Coronary artery (tissue), 2 donors: ENCODE data around the gene ARPP19.
"Not testable (repeated sequence)": the region's sequence is repeated elsewhere in the genome, so short reads cannot be mapped to it uniquely, and the experiment has no call there.

Experiments used
- DNase-seq: peaks from one replicate; pipeline ENCODE4 v3.0.0-alpha.2; 2017; ENCODE audit warnings: low spot score
- H3K27ac ChIP-seq, 2 donors: fragments of 200-600 bp; sonication (generic); one replicate each; pipeline ENCODE4 v1.5.1; 2016 to 2019
- H3K4me3 ChIP-seq: fragments of 200-600 bp; sonication (generic); 2 replicates; pipeline ENCODE4 v1.5.1; 2016; ENCODE audit warnings: mild to moderate bottlenecking, moderate library complexity
- TF ChIP-seq, protein P1 (sequence below): fragments of 200-600 bp; sonication (generic); IDR thresholded peaks from one replicate; pipeline ENCODE4 v1.5.1; 2019; ENCODE audit warnings: antibody characterized with exemption

ARPP19 gene

DNA sequence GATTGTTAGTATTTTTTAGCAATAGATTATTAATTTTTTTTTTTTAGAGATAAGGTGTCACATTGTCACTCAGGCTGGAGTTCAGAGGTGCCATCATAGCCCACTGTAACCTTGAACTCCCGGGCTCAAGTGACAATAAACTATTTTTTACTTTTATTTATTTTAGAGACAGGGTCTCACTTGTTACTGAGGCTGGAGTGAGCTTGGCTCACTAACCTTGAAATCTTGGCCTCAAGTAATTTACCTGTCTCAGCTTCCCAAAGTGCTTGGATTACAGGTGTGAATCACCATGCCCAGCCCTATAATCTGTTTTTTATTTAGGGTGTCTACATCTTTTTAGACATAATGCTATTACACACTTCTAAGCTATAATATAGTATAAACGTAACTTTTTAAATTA, 7.9 kb upstream of the ARPP19 start:
- TF ChIP-seq, protein P1, sequence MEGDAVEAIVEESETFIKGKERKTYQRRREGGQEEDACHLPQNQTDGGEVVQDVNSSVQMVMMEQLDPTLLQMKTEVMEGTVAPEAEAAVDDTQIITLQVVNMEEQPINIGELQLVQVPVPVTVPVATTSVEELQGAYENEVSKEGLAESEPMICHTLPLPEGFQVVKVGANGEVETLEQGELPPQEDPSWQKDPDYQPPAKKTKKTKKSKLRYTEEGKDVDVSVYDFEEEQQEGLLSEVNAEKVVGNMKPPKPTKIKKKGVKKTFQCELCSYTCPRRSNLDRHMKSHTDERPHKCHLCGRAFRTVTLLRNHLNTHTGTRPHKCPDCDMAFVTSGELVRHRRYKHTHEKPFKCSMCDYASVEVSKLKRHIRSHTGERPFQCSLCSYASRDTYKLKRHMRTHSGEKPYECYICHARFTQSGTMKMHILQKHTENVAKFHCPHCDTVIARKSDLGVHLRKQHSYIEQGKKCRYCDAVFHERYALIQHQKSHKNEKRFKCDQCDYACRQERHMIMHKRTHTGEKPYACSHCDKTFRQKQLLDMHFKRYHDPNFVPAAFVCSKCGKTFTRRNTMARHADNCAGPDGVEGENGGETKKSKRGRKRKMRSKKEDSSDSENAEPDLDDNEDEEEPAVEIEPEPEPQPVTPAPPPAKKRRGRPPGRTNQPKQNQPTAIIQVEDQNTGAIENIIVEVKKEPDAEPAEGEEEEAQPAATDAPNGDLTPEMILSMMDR, result no peak
- Histone ChIP-seq H3K4me3 (no peak overlapping the region), H3K27ac (no peak overlapping the region)
- no peak for DNase-seq

DNA sequence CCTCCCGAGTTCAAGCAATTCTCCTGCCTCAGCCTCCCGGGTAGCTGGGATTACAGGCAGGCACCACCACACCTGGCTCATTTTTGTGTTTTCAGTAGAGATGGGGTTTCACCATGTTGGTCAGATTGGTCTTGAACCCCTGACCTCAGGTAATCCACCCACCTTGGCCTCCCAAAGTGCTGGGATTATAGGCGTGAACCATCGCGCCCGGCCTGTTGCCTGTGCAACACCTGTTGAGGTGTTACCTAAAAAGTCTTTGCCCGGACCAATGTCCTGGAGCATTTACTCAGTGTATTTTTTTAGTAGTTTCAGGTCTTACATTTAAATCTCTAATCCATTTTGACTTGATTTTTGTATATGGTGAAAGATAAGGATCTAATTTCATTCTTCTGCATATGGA, 6.7 kb upstream of the ARPP19 start:
- not testable (repeated sequence) for DNase-seq, H3K4me3 ChIP-seq, H3K27ac ChIP-seq

DNA sequence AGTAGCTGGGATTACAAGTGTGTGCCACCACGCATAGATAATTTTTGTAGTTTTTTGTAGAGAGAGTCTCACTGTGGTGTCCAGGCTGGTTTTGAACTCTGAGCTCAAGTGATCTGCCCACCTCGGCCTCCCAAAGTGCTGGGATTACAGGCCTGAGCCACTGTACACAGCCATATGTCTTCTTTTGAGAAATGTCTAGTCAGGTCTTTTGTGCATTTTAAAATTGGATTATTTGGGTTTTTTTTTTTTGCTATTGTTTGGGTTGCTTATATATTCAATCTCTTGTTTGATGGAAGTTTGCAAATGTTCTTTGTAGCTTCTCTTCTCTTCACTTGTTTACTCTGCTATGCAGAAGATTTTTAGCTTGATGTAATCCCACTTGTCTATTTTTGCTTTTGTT, 6.2 kb upstream of the ARPP19 start:
- TF ChIP-seq, protein P1, result no peak

DNA sequence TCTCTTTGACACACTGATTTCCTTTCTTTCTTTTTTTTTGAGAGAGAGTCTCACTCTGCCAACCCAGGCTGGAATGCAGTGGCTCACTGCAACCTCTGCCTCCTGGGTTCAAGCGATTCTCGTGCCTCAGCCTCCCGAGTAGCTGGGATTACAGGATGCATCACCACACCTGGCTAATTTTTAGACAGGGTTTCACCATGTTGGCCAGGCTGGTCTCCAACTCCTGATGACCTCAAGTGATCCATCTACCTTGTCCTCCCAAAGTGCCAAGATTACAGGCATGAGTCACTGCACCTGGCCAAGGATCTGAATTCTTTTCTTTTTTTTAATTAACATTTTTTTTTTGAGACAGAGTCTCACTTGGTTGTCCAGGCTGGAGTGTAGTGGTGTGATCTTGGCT, 5.8 kb upstream of the ARPP19 start:
- H3K27ac ChIP-seq, DNase-seq, H3K4me3 ChIP-seq: not testable (repeated sequence)

More for the DNA sequence above, 6.2 kb upstream of the ARPP19 start:
- Histone ChIP-seq H3K27ac (no peak overlapping the region), H3K4me3 (no peak overlapping the region)
- DNase-seq, result no peak

DNA sequence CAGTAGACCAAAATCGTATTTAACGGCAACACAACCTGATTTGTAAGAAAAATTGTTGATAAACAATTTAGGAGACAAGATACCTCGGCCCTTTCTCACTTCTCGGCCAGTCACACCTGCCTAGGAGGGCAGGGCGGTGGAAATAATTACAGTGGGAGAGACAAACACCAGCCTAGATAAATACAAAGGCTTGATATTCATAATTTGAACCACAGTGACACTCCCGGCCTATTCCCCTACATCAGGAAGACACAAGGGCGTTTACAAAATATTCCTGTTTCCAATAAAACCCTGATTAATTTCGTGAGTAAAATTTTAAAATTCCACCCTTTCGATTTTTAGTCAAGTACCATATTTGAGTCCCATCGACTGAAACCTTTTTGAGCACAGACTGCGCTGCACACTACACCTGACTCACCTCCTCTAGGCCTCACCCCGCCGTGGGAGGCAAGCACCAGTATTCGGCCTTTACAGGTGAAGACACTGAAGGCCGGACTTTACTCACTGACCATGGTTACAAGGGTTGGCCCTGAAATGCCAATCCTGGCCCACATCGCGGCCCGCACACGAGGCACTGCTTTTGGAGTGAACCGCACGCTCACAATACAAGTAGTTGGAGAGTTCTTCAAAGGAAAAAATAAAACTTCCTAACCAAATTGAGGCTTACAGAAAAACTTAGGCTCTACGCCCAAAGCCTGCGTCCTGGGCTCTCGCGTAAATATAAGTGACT, 794 bp downstream of the ARPP19 start:
- no peak for DNase-seq
- peak overlapping the region; percentile 92 to 93 for H3K27ac ChIP-seq
- TF ChIP-seq, protein P1, result no peak
- peak overlapping the region; percentile 77 for H3K4me3 ChIP-seq

DNA sequence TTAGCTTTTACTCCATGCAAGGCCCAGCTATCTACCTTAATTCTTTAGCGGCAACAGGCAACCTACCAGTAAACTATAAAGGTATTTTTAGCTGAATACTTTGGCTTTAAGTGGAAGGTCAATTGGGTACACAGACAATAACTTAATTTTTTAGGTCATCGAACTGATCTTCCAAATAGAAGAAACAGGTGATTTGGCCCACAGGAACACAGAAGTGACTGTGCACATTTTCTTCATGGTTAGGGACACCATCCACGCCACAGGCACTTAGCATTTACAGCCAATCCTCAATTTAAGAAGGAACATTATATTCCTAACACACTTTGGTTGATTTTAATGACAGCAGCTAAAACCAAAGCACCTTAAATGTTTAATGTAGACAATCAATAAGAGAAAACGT, 1.9 kb downstream of the ARPP19 start:
- TF ChIP-seq, protein P1, result no peak
- no peak for DNase-seq
- Histone ChIP-seq H3K27ac (no peak overlapping the region), H3K4me3 (peak overlapping the region; percentile 77)

DNA sequence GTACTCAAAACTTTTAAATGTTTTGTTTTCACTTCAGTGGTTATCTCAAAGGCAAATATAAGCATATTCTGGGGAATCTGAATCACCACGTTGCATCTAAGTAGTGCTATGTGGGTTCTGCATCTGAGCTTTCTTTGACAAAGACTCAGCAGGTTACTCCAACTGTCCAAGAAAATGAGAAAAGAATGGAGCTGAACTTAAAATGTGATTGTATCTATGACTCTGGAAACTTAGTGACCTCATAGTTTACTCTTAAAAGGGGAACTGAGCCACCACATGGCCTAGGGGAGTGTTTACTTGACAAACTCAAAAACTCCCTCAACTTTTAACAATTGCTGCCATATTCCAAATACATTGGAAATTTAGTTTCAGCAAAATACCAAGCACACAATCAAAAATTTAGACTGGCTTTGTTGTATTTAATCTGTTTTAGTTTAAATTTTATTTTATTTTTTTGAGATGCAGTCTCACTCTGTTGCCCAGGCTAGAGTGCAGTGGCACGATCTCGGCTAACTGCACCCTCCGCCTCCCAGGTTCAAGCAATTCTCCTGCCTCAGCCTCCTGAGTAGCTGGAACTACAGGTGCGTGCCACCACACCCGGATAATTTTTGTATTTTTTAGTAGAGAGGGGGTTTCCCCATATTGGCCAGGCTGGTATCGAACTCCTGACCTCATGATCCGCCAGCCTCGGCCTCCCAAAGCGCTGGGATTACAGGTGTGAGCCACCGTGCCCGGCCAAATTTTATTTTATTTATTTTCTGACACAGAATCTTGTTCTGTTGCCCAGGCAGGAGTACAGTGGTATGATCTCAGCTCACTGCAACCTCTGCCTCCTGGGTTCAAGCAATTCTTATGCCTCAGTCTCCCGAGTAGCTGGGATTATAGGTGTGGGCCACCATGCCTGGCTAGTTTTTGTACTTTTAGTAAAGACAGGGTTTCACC, 3.1 kb downstream of the ARPP19 start:
- H3K4me3 ChIP-seq, DNase-seq, H3K27ac ChIP-seq: not testable (repeated sequence)

DNA sequence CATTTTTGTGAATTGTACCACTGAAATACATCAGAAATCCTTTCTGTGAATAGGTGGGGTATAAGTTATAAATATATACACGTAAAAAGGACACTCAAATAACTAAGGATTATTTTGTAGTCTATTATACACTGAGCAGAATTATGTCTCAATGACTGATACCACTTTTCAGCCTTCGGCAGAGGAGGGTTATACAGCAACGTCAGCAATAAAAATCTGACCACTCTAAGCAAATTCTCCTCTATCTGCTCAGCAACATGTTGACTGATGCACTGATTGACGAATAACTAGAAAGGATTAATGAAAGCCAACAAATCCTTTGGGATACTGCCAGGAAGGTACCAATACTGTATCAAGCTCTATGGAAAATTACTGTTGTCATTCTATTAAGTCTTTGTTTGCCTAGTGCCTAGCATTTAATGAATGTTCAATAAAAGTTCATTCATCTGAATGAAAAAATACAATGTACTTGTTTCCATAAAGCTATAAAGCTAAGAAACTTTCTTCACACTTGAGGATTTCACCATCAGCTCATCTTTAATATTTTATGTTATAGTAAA, 5.2 kb downstream of the ARPP19 start:
- TF ChIP-seq, protein P1, result no peak
- DNase-seq, result no peak
- no peak overlapping the region for H3K27ac ChIP-seq
- H3K4me3 ChIP-seq, result no peak overlapping the region
